Mesenchymal stem cell (in vitro differentiated cells and primary cell): Measurements from ENCODE around the gene CLEC16A.
A peak's percentile ranks its signal among the peaks of the same experiment; 100 is the strongest.

Experiments
- DNase-seq: peaks from one replicate; pipeline ENCODE4 v3.0.0-alpha.2; 2013
- H2AFZ ChIP-seq: one replicate; pipeline ENCODE4 v1.6.1; 2013; ENCODE audit warnings: low read depth, mild to moderate bottlenecking, control low read depth, inconsistent platforms, low read length, moderate library complexity
- H2AK5ac ChIP-seq: 2 replicates; pipeline ENCODE4 v1.6.1; 2013; ENCODE audit warnings: low read length, moderate library complexity, mild to moderate bottlenecking, inconsistent platforms; ENCODE audit not compliant: severe bottlenecking
- H2BK120ac ChIP-seq: one replicate; pipeline ENCODE4 v1.6.1; 2013; ENCODE audit warnings: low read depth, mild to moderate bottlenecking, inconsistent platforms, low read length, moderate library complexity
- H2BK12ac ChIP-seq, 2 experiments: one replicate each; pipeline ENCODE4 v1.6.1; 2013; ENCODE audit warnings: inconsistent platforms in 2 of 2, low read length in 2 of 2, mild to moderate bottlenecking in 2 of 2, moderate library complexity in 2 of 2, control low read depth in 1 of 2
- H2BK15ac ChIP-seq: one replicate; pipeline ENCODE4 v1.6.1; 2013; ENCODE audit warnings: mild to moderate bottlenecking, low read depth, inconsistent platforms; ENCODE audit not compliant: poor library complexity, severe bottlenecking
- H2BK5ac ChIP-seq: 2 replicates; pipeline ENCODE4 v1.6.1; 2013; ENCODE audit warnings: low read depth, mild to moderate bottlenecking, low read length, control low read depth, inconsistent platforms; ENCODE audit not compliant: poor library complexity, severe bottlenecking
- H3K14ac ChIP-seq, 2 experiments: one replicate each; pipeline ENCODE4 v1.6.1; 2013; ENCODE audit warnings: inconsistent platforms in 2 of 2, low read length in 2 of 2, control low read depth in 1 of 2, mild to moderate bottlenecking in 1 of 2, moderate library complexity in 1 of 2
- H3K18ac ChIP-seq, 2 experiments: one replicate each; pipeline ENCODE4 v1.6.1; 2013; ENCODE audit warnings: inconsistent platforms in 2 of 2, low read length in 2 of 2, control low read depth in 1 of 2, low read depth in 1 of 2, mild to moderate bottlenecking in 1 of 2
- H3K23ac ChIP-seq, 2 experiments: one replicate each; pipeline ENCODE4 v1.6.1; 2013; ENCODE audit warnings: inconsistent platforms in 2 of 2, low read length in 2 of 2, mild to moderate bottlenecking in 2 of 2, moderate library complexity in 2 of 2, control low read depth in 1 of 2
- H3K27ac ChIP-seq: 2 replicates; pipeline ENCODE4 v1.5.1; 2013; ENCODE audit warnings: mild to moderate bottlenecking, moderate library complexity, low read length, control low read depth, inconsistent platforms; ENCODE audit not compliant: poor library complexity, severe bottlenecking
- H3K27me3 ChIP-seq, 2 experiments: 2 replicates each; pipeline versions ENCODE4 v1.6.1 to v1.7.0; 2013; ENCODE audit warnings: low read length in 2 of 2, mild to moderate bottlenecking in 2 of 2, moderate library complexity in 2 of 2, control low read depth in 1 of 2, inconsistent platforms in 1 of 2; ENCODE audit not compliant: control insufficient read depth in 1 of 2, insufficient read depth in 1 of 2
- H3K36me3 ChIP-seq, 2 experiments: 2 replicates each; pipeline versions ENCODE4 v1.6.1 to v1.7.0; 2013; ENCODE audit warnings: low read length in 2 of 2, control low read depth in 1 of 2, inconsistent platforms in 1 of 2, low read depth in 1 of 2, mild to moderate bottlenecking in 1 of 2; ENCODE audit not compliant: insufficient read depth in 2 of 2, control insufficient read depth in 1 of 2
- H3K4ac ChIP-seq, 2 experiments: one replicate each; pipeline ENCODE4 v1.6.1; 2013; ENCODE audit warnings: inconsistent platforms in 2 of 2, low read length in 2 of 2, mild to moderate bottlenecking in 2 of 2, moderate library complexity in 2 of 2, control low read depth in 1 of 2, low read depth in 1 of 2
- H3K4me1 ChIP-seq: 2 replicates; pipeline ENCODE4 v1.6.1; 2013; ENCODE audit warnings: low read depth, low read length, control low read depth; ENCODE audit not compliant: control insufficient read depth, insufficient read depth
- H3K4me2 ChIP-seq: 2 replicates; pipeline ENCODE4 v1.6.1; 2013; ENCODE audit warnings: low read length, mild to moderate bottlenecking, inconsistent platforms; ENCODE audit not compliant: poor library complexity, severe bottlenecking
- H3K4me3 ChIP-seq, 2 experiments: 2 replicates each; pipeline versions ENCODE4 v1.5.1 to v1.7.0; 2013; ENCODE audit warnings: low read length in 2 of 2, mild to moderate bottlenecking in 2 of 2, control low read depth in 1 of 2, low read depth in 1 of 2; ENCODE audit not compliant: insufficient read depth in 1 of 2
- H3K79me1 ChIP-seq: replicated peaks from 2 replicates; pipeline ENCODE4 v1.6.1; 2013; ENCODE audit warnings: mild to moderate bottlenecking, control low read depth, low read length, inconsistent platforms; ENCODE audit not compliant: poor library complexity, severe bottlenecking
- H3K9ac ChIP-seq: 2 replicates; pipeline ENCODE4 v1.7.0; 2013; ENCODE audit warnings: mild to moderate bottlenecking, low read length, moderate library complexity
- H3K9me3 ChIP-seq: 2 replicates; pipeline ENCODE4 v1.7.0; 2013; ENCODE audit warnings: mild to moderate bottlenecking, low read length; ENCODE audit not compliant: control insufficient read depth
- H4K8ac ChIP-seq: one replicate; pipeline ENCODE4 v1.6.1; 2013; ENCODE audit warnings: inconsistent platforms, mild to moderate bottlenecking, low read length, moderate library complexity
- H4K91ac ChIP-seq: one replicate; pipeline ENCODE4 v1.6.1; 2013; ENCODE audit warnings: mild to moderate bottlenecking, low read length, inconsistent platforms
- WGBS: methylation state at CpG from one replicate; pipeline ENCODE4 v1.1.7; 2013; ENCODE audit warnings: mixed read lengths; 5-methylcytosine and 5-hydroxymethylcytosine counted together

CLEC16A gene

GRCh38 chr16:11179574-11179973 lies 235.2 kb downstream of the CLEC16A start:
- Histone ChIP-seq H3K14ac (no peak overlapping the region), H3K79me1 (no peaks in the 10 kb centered on the region), H4K91ac (no peak overlapping the region), H3K27ac (no peak overlapping the region), H3K4me2 (no peak overlapping the region), H3K4ac (no peak overlapping the region), H3K23ac (no peak overlapping the region), H4K8ac (no peak overlapping the region), H3K4me1 (peaks cover 7% of the 10 kb centered on the region), H3K36me3 (peaks cover 10 to 58% of the 10 kb centered on the region in 2 experiments), H2BK120ac (no peak overlapping the region), H3K9ac (no peak overlapping the region), H2BK5ac (no peak overlapping the region), H3K4me3 (no peak overlapping the region), H2BK15ac (no peak overlapping the region), H3K27me3 (no peaks in the 10 kb centered on the region), H3K18ac (no peak overlapping the region), H2BK12ac (no peak overlapping the region), H2AK5ac (no peak overlapping the region), H2AFZ (no peak overlapping the region), H3K9me3 (no peaks in the 10 kb centered on the region)
- no peak for DNase-seq
- 95% methylated on average over 8 of the region's 8 CpGs for WGBS

GRCh38 chr16:11180489-11180888 lies 236.1 kb downstream of the CLEC16A start:
- no peak for DNase-seq
- Histone ChIP-seq H3K27ac (no peak overlapping the region), H3K9me3 (no peaks in the 10 kb centered on the region), H4K8ac (no peak overlapping the region), H3K79me1 (no peaks in the 10 kb centered on the region), H3K14ac (no peak overlapping the region), H2AK5ac (no peak overlapping the region), H3K4me2 (no peak overlapping the region), H2BK5ac (no peak overlapping the region), H2AFZ (no peak overlapping the region), H2BK120ac (no peak overlapping the region), H3K23ac (no peak overlapping the region), H3K4me1 (peaks cover 7% of the 10 kb centered on the region), H3K4ac (no peak overlapping the region), H3K27me3 (no peaks in the 10 kb centered on the region), H2BK12ac (no peak overlapping the region), H3K4me3 (no peak overlapping the region), H3K36me3 (peaks cover 10 to 51% of the 10 kb centered on the region in 2 experiments), H4K91ac (no peak overlapping the region), H3K9ac (no peak overlapping the region), H2BK15ac (no peak overlapping the region), H3K18ac (no peak overlapping the region)
- 97% methylated on average over 6 of the region's 6 CpGs for WGBS

- Histone ChIP-seq H2AFZ (no peak overlapping the region), H2BK12ac (no peak overlapping the region), H2AK5ac (no peak overlapping the region), H3K9me3 (no peaks in the 10 kb centered on the region), H3K27me3 (no peaks in the 10 kb centered on the region), H3K23ac (no peak overlapping the region), H3K9ac (no peak overlapping the region), H3K18ac (peak overlapping the region in 1 of 2 experiments; percentile 37), H3K4me1 (peaks cover 5% of the 10 kb centered on the region), H3K4me2 (no peak overlapping the region), H4K91ac (no peak overlapping the region), H3K79me1 (no peaks in the 10 kb centered on the region), H2BK15ac (no peak overlapping the region), H2BK120ac (no peak overlapping the region), H3K4ac (no peak overlapping the region), H3K27ac (no peak overlapping the region), H3K14ac (no peak overlapping the region), H4K8ac (no peak overlapping the region), H3K4me3 (no peak overlapping the region), H2BK5ac (no peak overlapping the region), H3K36me3 (peaks cover 10 to 49% of the 10 kb centered on the region in 2 experiments)
- no peak for DNase-seq
- 91% methylated on average over 19 of the region's 20 CpGs for WGBS
These were observed 237.0 kb downstream of the CLEC16A start for GRCh38 chr16:11181242-11181898.

- Histone ChIP-seq H4K8ac (no peak overlapping the region), H3K4me1 (peaks cover 5% of the 10 kb centered on the region), H3K9ac (no peak overlapping the region)
These were observed 237.5 kb downstream of the CLEC16A start for GRCh38 chr16:11181899-11182279.

More at GRCh38 chr16:11181899-11182279, 237.5 kb downstream of the CLEC16A start:
- no peak overlapping the region for H2BK12ac ChIP-seq
- H3K36me3 ChIP-seq, result peaks cover 10 to 49% of the 10 kb centered on the region in 2 experiments
- DNase-seq, result no peak
- no peak overlapping the region for H2BK15ac ChIP-seq
- H3K18ac ChIP-seq, result no peak overlapping the region
- no peak overlapping the region for H3K4me2 ChIP-seq
- H3K79me1 ChIP-seq, result no peaks in the 10 kb centered on the region
- no peaks in the 10 kb centered on the region for H3K27me3 ChIP-seq
- 59% methylated on average over 12 of the region's 12 CpGs for WGBS
- H3K4me3 ChIP-seq, result no peak overlapping the region
- no peak overlapping the region for H2AK5ac ChIP-seq
- no peak overlapping the region for H4K91ac ChIP-seq
- no peak overlapping the region for H2BK120ac ChIP-seq
- H3K23ac ChIP-seq, result no peak overlapping the region
- no peak overlapping the region for H2BK5ac ChIP-seq
- H3K14ac ChIP-seq, result no peak overlapping the region
- no peak overlapping the region for H3K4ac ChIP-seq
- H3K27ac ChIP-seq, result no peak overlapping the region
- H3K9me3 ChIP-seq, result no peaks in the 10 kb centered on the region
- H2AFZ ChIP-seq, result no peak overlapping the region
